CD14-positive monocyte (primary cell): Measurements from ENCODE around the gene SERPINB1. TPM values are rescaled to one million over a fixed set of nuclear protein-coding genes. Genes with fewer than 3 reads are reported as not detected.

ENCODE experiments used
- DNase-seq, 3 donors: peaks; one replicate each; pipeline ENCODE4 v3.0.0-alpha.2; 2011 to 2022
- H2AFZ ChIP-seq: 2 replicates; pipeline ENCODE4 v1.6.0; 2012; ENCODE audit warnings: mild to moderate bottlenecking, low read depth, low read length, inconsistent platforms; ENCODE audit not compliant: insufficient read depth, poor library complexity, severe bottlenecking
- H3K27ac ChIP-seq, 2 donors: 1 replicate in 1 of 2; 2 replicates in 1 of 2; pipeline ENCODE4 v1.5.1; 2012 to 2013; ENCODE audit warnings: low read length in 2 of 2, control low read depth in 1 of 2, inconsistent platforms in 1 of 2, low read depth in 1 of 2, mild to moderate bottlenecking in 1 of 2
- H3K27me3 ChIP-seq, 2 donors: one replicate each; pipeline versions ENCODE4 v1.6.0 to v1.6.1; 2011 to 2013; ENCODE audit warnings: low read length in 2 of 2; ENCODE audit not compliant: control insufficient read depth in 2 of 2, insufficient read depth in 2 of 2
- H3K36me3 ChIP-seq, 2 donors: replicated peaks in 1 of 2; 1 replicate in 1 of 2; 2 replicates in 1 of 2; pipeline versions ENCODE4 v1.5.1 to v1.6.1; 2012 to 2013; ENCODE audit warnings: low read length in 2 of 2, control low read depth in 1 of 2, inconsistent platforms in 1 of 2, mild to moderate bottlenecking in 1 of 2; ENCODE audit not compliant: insufficient read depth in 2 of 2, control insufficient read depth in 1 of 2
- H3K4me1 ChIP-seq, 2 donors: 1 replicate in 1 of 2; 2 replicates in 1 of 2; pipeline versions ENCODE4 v1.5.1 to v1.6.1; 2012 to 2013; ENCODE audit warnings: low read length in 2 of 2, control low read depth in 1 of 2, inconsistent platforms in 1 of 2, mild to moderate bottlenecking in 1 of 2, moderate library complexity in 1 of 2; ENCODE audit not compliant: insufficient read depth in 2 of 2, control insufficient read depth in 1 of 2
- H3K4me2 ChIP-seq: replicated peaks from 2 replicates; pipeline ENCODE3; 2012; ENCODE audit warnings: low read length, moderate library complexity, mild to moderate bottlenecking; ENCODE audit not compliant: poor library complexity, severe bottlenecking; ENCODE audit errors: extremely low read depth
- H3K4me3 ChIP-seq, 3 experiments: fragments of 200-600 bp in 1 of 3; sonication (generic) in 1 of 3; replicated peaks in 1 of 3; 1 replicate in 2 of 3; 2 replicates in 1 of 3; pipeline ENCODE4 v1.5.1; 2011 to 2013; ENCODE audit warnings: low read length in 3 of 3, mild to moderate bottlenecking in 3 of 3, control low read depth in 2 of 3, low read depth in 2 of 3, inconsistent platforms in 1 of 3, moderate library complexity in 1 of 3
- H3K79me2 ChIP-seq: 2 replicates; pipeline ENCODE4 v1.6.0; 2012; ENCODE audit warnings: mild to moderate bottlenecking, control low read depth, inconsistent platforms, low read length, moderate library complexity; ENCODE audit not compliant: insufficient read depth
- H3K9ac ChIP-seq: 2 replicates; pipeline ENCODE4 v1.6.0; 2017; ENCODE audit warnings: low read length, mild to moderate bottlenecking; ENCODE audit not compliant: insufficient read depth, poor library complexity, severe bottlenecking
- H3K9me3 ChIP-seq, 2 donors: replicated peaks in 1 of 2; 1 replicate in 1 of 2; 2 replicates in 1 of 2; pipeline versions ENCODE4 v1.5.1 to v1.6.1; 2012 to 2013; ENCODE audit warnings: low read length in 2 of 2, control low read depth in 1 of 2; ENCODE audit not compliant: control insufficient read depth in 1 of 2, insufficient read depth in 1 of 2
- H4K20me1 ChIP-seq: 2 replicates; pipeline ENCODE4 v1.6.0; 2012; ENCODE audit warnings: mild to moderate bottlenecking, low read length, control low read depth, moderate library complexity; ENCODE audit not compliant: insufficient read depth
- H3K27ac Mint-ChIP-seq, 7 donors: one replicate each; pipeline ENCODE4 v1.8.0; 2020; ENCODE audit warnings: mild to moderate bottlenecking in 7 of 7, mixed read lengths in 7 of 7, moderate library complexity in 6 of 7, inconsistent platforms in 2 of 7
- H3K27me3 Mint-ChIP-seq, 3 donors: one replicate each; pipeline ENCODE4 v1.8.0; 2021 to 2022; ENCODE audit warnings: low read depth in 3 of 3, mild to moderate bottlenecking in 3 of 3, mixed read lengths in 3 of 3, moderate library complexity in 3 of 3, inconsistent platforms in 1 of 3
- H3K36me3 Mint-ChIP-seq, 2 donors: one replicate each; pipeline ENCODE4 v1.8.0; 2020; ENCODE audit warnings: mixed read lengths in 2 of 2, inconsistent platforms in 1 of 2, mild to moderate bottlenecking in 1 of 2
- H3K4me1 Mint-ChIP-seq: one replicate; pipeline ENCODE4 v1.8.0; 2020; ENCODE audit warnings: mild to moderate bottlenecking, mixed read lengths
- H3K4me3 Mint-ChIP-seq, 2 donors: one replicate each; pipeline ENCODE4 v1.8.0; 2020; ENCODE audit warnings: mild to moderate bottlenecking in 2 of 2, mixed read lengths in 2 of 2, moderate library complexity in 1 of 2
- H3K9me3 Mint-ChIP-seq, 7 donors: one replicate each; pipeline ENCODE4 v1.8.0; 2020 to 2022; ENCODE audit warnings: mixed read lengths in 7 of 7, mild to moderate bottlenecking in 6 of 7, moderate library complexity in 6 of 7, inconsistent platforms in 2 of 7
- CTCF ChIP-seq: fragments of 200-600 bp; IDR thresholded peaks from one replicate; pipeline ENCODE4 v1.8.0; 2022; ENCODE audit warnings: antibody characterized with exemption, mild to moderate bottlenecking
- WGBS: methylation state at CpG from one replicate; pipeline ENCODE4 v1.1.5; 2013; ENCODE audit warnings: missing lambda C conversion rate; ENCODE audit not compliant: insufficient coverage; 5-methylcytosine and 5-hydroxymethylcytosine counted together
- intact Hi-C, 2 donors: fragments of 100-400 bp; cut with micrococcal nuclease; formaldehyde crosslinking; loops; one replicate each; pipeline versions ENCODE4 v1.15.0 to v1.15.1; 2023
- polyA plus RNA-seq, 3 donors: library from polyadenylated mRNA; depleted of rRNA in 1 of 3; unstranded in 2 of 3; stranded (reverse) in 1 of 3; fragments of 300-500 nt in 2 of 3; fragments of >200 nt in 1 of 3; fragmentation: Illumina TruSeq in 2 of 3; gene quantifications; 1 replicate in 2 of 3; 2 replicates in 1 of 3; pipeline ENCODE4 v1.2.3, GENCODE V29; 2012 to 2021

SERPINB1 gene
- polyA plus RNA-seq, 3 donors = 126 to 307 (median 306) TPM

DNA sequence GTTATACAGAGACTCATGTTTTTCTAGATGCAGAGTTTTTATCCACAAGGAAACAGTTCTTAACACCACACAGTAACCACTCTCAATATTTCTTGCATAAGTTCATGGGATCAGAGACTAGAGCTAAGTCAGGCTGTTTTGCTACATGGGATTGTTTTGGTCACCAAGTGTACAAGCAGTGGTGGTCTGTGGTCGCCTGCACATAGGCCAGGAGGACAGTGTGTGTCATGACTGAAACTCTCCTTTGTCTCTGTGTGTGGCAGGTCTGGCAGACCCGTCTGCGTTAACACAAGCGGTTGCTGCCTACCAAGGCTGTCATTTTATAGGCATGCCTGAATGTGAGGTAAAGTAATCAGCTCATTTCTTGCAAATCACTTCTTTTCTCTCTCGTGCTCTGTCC, 57.6 kb downstream of the SERPINB1 start:
- no peak overlapping the region for H3K4me2 ChIP-seq
- DNase-seq = no peak
- no peak overlapping the region for H3K27ac ChIP-seq
- no peak overlapping the region for H2AFZ ChIP-seq
- peaks cover 65 to 87% of the 10 kb centered on the region in 2 donors for H3K36me3 ChIP-seq
- Mint-ChIP-seq H3K4me1 (peaks cover 8% of the 10 kb centered on the region), H3K27me3 (peaks cover 0 to 2% (median 0%) of the 10 kb centered on the region in 3 donors), H3K27ac (no peak overlapping the region), H3K4me3 (no peak overlapping the region), H3K9me3 (no peaks in the 10 kb centered on the region), H3K36me3 (peaks cover 78 to 95% of the 10 kb centered on the region in 2 donors)
- H3K79me2 ChIP-seq = peaks cover 46% of the 10 kb centered on the region
- intact Hi-C loops = no loop called here
- no peaks in the 10 kb centered on the region for H3K4me1 ChIP-seq
- no peaks in the 10 kb centered on the region for H3K27me3 ChIP-seq
- no peak for TF ChIP-seq CTCF
- peaks cover 41% of the 10 kb centered on the region for H4K20me1 ChIP-seq
- WGBS = 63% methylated on average over 1 of the region's 5 CpGs
- no peaks in the 10 kb centered on the region for H3K9me3 ChIP-seq
- H3K4me3 ChIP-seq = no peak overlapping the region
- H3K9ac ChIP-seq = no peak overlapping the region

DNA sequence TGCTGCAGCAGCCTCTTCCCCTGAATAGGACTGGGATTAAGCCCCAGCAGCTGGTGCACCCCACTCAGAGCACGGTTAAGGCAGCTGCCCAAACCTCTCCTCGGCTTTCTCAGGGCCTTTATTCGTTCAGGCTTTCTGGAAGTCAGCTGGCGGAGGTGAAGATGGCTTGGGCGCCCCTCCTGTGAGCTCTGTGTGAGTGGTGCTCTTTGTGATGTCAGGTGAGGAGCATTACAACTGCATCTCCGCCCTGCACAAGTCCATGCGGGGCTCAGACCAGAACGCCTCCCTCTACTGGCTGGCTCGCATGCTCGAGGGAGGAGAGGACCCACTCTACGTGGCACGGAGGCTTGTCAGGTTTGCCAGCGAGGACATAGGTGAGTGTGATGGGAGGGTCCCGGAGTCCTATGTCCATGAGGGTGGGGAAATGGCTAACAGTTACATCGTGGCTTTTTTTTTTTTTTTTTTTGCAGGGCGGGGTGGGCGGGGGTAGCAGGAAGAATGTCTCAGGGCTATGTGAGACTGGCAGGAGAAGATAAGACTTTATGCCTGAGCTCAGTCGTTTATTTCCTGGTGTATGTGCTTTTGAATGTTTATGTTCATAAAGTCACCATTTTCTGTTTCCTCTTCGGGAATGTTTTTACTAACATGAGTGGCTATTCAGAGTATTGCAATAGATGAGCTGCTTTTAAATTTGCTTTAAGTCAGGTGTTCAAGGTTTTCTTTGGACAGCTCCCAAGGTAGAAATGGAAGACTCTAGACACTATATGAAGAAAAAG, 58.3 kb downstream of the SERPINB1 start:
- H3K27me3 Mint-ChIP-seq = peaks cover 0 to 2% (median 0%) of the 10 kb centered on the region in 3 donors
- no peaks in the 10 kb centered on the region for H3K9me3 ChIP-seq
- no peaks in the 10 kb centered on the region for H3K4me1 ChIP-seq
- TF ChIP-seq CTCF = no peak
- no peaks in the 10 kb centered on the region for H3K9me3 Mint-ChIP-seq
- H3K9ac ChIP-seq = no peak overlapping the region
- no peak overlapping the region for H3K4me2 ChIP-seq
- peaks cover 72 to 92% of the 10 kb centered on the region in 2 donors for H3K36me3 ChIP-seq
- no peak overlapping the region for H2AFZ ChIP-seq
- 22% methylated on average over 11 of the region's 19 CpGs for WGBS
- peaks cover 48% of the 10 kb centered on the region for H4K20me1 ChIP-seq
- intact Hi-C loops = no loop called here
- no peaks in the 10 kb centered on the region for H3K27me3 ChIP-seq
- DNase-seq = no peak
- H3K27ac Mint-ChIP-seq = peak overlapping the region in 1 of 7 donors; percentile 11
- H3K4me3 ChIP-seq = no peak overlapping the region
- H3K27ac ChIP-seq = no peak overlapping the region
- peaks cover 8% of the 10 kb centered on the region for H3K4me1 Mint-ChIP-seq
- no peak overlapping the region for H3K4me3 Mint-ChIP-seq
- peaks cover 53% of the 10 kb centered on the region for H3K79me2 ChIP-seq
- H3K36me3 Mint-ChIP-seq = peaks cover 81 to 99% of the 10 kb centered on the region in 2 donors
